PFSK-1 (cell line): ENCODE data around the gene RSAD2.

Experiments
- FOXP2 ChIP-seq: optimal IDR thresholded peaks from 2 replicates; pipeline ENCODE3; 2011; ENCODE audit warnings: borderline replicate concordance, control low read depth, inconsistent platforms; ENCODE audit not compliant: insufficient read depth; ENCODE audit errors: extremely low read length, extremely low read depth
- POLR2AphosphoS5 ChIP-seq: IDR thresholded peaks from 2 replicates; pipeline ENCODE4 v1.6.1; 2012; ENCODE audit warnings: low read depth, mild to moderate bottlenecking, control low read depth, low read length, moderate library complexity

- TF ChIP-seq POLR2AphosphoS5 (no peak), FOXP2 (no peak)
Observed at GRCh38 chr2:6860296-6860695, 17.3 kb upstream of the RSAD2 start.
